Pulmonary artery endothelial cell (primary cell): ENCODE data around the gene TMTC2. TPM values are rescaled to one million over a fixed set of nuclear protein-coding genes. Genes with fewer than 3 reads are reported as not detected.

Experiments
- DNase-seq: peaks from one replicate; pipeline ENCODE4 v3.0.0-alpha.2; 2011; ENCODE audit warnings: low read depth, low spot score
- total RNA-seq: library from RNA; depleted of rRNA; stranded (reverse); fragments of >200 nt; gene quantifications from 2 replicates; pipeline ENCODE4 v1.2.3, GENCODE V29; 2014

TMTC2 gene
- total RNA-seq, 1 donor from 2014 or later: 3.6 TPM

DNA sequence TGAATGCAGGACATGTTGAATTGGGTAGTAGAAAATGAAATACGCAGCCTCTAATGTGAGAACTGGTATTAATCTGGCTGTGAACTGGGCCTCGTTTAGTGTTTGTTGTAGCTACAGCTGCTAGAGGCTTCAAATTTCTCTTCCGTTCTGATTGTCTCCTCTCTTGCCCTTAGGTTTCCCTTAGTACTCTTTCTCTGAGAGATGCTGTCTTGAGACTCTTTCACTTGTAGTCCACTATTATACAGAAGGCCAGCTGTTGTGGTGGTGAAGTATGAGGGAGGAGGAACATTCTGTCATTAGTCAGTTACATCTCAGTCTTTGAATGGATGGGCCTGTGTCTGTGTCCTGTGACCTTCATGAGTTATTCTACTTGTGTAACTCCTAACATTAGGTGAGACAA, 322.0 kb downstream of the TMTC2 start:
- DNase-seq: no peak

DNA sequence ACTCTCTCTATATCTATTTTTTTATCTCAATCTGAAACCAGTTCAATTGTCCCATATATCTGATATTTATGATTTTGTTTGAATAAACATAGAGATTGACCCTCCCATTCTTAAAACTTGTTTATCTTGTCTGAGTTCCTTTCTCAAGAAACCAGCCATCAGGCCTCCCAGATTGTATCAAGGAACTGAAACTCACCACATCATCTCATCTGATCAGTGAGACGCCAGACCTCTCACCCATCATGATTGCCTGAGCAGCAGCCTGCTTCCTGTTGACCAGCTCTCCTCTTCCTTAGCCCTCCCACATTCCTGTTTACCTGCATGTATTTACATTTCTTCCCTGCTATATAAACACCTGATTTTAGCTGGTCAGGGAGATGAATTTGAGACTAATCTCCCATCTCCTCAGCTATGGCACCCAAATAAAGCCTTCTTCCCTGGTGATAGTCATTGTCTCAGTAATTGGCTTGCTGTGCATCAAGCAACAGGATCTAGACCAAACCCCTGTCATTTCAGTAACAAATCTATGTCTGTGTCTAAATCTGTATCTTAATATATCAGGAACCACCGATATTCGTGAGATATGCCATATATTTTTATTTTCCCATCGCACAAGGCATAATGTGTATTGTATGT, 323.6 kb downstream of the TMTC2 start:
- DNase-seq: no peak

DNA sequence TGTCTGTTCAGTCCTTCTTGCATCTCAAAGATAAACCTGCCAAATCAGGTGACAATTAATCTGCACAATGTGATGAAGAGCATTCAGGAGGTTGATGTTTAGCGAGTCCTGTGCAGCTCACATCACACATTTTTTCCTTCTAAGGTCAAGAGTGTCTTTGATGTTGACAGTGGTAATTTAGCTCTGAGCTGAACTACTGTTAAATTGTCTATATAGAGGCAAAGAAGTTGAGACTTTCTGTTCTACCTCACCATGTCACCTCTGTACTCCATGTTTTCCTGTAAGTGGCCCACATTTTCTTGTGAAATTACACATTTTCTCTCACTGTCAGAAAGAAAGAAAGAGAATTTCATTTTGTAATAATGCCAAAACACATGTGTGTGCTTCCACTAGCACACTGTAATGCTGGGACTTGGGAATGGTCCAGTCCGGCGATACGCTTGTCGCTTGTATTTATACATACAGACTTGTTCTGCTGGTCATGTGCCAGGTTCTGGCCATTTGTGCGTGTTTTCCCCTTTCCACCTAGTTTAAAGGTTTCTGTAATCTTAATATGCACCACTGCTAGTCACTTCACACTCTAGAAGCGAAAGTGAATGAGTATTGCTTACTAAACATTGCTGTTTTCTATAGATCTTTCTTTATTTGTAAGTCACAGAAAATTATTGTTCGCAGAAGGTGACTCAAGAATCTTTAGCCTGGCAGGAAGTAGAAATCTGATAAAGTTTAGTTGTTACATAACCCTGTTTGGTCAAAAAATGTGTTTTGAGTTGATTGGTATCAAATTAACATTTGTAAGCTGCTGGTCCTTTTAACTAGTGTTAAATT, 328.9 kb downstream of the TMTC2 start:
- DNase-seq: no peak

DNA sequence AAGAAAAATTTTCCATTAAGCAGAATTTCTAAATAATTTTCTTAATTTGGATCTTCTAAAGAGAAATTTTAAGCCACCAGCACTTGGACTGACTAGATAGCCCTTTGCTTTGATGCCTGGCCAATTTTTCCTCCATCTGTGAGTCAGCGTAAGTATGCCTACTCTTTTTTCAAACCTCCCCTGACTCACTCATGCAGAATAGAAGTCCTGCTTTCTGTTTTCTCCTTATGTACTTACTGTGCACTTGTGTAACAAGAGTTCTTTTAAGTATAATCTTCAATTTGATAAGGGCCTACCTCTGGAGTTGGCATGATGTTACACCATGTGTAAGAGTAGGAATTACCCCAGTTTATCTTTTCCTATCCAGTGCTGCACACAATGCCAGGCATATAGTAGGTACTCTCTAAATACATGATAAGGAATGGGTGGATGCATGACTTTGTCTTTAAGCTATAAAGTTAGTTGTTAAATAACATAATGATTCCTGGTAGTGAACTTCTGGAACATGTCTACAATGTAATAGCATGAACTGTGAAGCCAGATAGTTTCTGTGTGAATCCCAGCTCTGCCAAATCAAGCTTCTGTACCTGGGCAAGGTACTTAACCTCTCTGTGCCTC, 329.6 kb downstream of the TMTC2 start:
- peak; percentile 55 for DNase-seq

DNA sequence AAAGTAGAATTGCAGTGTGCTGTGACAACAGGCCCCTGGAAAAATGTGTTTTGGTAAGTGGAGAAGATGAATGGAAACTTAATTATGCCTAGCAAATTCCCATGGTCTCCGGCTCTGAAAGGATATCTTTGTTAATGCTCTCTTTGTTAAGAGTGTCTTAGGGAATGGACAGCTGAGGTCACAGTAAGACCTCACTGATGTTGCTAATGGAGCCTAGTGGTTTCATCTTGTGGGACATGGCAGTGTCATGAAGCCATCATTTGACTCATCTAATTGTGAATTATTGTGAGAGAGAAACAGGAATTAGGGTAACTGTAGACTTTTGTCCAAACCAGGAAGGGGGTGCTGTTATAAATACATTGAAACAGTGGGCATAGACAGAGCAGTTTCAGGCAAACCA, 330.3 kb downstream of the TMTC2 start:
- DNase-seq: no peak

DNA sequence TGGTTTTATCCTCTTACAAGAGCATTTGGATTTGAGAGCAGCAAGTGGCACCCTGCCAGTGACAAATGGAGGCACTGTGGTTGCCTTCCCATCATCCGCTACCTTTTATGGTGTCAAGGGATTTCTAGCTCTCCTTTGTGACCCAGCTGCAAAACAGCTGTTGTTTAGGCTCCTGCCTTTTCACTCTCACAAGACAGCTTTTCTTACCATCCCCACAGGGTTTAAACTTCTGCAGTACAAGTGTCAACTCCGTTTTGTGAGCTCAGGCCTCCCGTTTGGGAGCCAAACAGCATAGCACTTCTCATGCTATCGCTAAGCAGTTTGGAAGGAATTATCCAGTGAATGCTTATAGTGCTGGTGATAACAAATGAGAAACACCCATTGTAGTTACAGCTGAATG, 331.4 kb downstream of the TMTC2 start:
- DNase-seq: no peak

DNA sequence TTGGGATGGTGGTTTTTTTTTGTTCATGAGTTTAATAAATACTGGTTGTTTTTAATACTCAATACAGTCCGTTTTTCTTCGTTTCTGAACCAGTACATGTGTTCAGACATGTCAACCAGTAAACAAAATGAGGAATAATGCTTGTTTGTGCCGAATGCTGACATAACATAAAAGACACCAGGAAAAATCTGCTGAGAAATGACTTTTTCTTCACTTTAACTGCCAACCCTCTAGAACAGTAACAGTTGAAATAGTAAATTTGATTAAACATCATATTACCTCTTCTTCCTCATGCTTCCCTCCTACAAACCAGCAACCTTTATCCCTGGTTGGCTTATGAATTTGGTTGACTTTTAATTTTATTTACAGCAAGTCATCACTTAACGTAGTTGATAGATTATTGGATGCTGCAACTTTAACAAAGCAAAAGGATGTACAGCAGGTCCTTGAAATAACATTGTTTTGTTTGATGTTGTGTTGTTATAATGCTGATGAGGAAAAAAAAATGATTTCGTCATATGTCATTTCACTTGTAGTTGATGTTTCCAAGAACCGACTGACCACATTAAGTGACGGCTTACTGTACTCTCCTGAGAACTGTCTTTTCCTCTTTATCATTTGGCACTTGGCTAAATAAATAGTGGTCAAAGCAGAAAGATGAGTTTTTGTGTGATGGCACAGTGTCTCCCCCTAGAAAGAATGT, 340.5 kb downstream of the TMTC2 start:
- no peak for DNase-seq

DNA sequence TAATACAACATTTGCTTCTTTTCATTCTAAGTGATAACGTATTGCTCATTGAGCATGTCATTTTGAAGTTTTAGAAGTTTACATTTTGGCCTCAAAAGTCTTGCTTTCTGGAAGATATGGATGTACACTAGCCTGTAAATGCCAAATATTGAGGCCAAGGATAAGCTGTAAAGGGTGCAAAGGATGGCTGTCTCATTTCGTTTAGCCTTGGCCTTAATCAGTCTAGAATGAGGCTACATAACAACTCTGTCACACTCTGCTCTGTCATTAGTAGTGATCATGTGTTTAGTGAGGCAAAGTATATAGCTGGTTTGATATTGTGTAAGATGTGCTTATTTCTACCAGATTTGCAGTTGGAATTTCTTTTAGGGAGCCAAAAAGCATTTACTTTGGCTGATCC, 344.5 kb downstream of the TMTC2 start:
- no peak for DNase-seq

DNA sequence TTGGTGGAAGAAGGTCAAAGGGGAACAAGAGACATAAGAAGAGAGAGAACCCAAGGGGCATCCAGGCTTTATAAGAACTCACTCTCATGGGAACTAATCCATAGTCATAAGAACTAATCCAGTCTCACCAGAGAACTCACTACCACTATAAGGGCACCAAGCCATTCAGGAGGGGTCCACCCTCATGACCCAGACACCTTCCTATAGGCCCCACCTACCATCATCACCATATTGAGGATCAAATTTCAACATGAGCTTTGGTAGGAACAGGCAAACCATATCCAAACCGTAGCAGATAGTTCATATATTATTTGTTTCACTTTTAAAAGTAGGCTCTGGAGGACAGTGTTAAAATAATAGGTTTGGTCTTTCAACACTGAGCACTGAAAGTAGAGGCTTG, 350.1 kb downstream of the TMTC2 start:
- no peak for DNase-seq

DNA sequence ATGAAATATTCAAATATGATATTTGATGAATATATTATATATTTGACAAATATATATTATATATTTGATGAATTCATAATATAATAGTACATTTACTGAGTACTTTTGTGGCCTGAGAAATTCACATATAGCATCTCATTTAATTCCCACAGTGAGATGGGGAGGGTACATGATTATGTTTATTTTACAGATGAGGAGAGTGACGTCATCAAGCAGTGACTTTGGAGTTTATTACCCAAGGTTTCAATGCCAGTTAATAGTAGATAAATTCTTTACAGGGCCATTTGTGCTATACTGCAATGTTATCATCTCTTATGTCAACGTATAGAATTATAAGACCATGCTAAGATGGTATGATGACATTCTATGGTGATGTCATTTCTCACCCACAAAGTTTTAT, 352.7 kb downstream of the TMTC2 start:
- no peak for DNase-seq

DNA sequence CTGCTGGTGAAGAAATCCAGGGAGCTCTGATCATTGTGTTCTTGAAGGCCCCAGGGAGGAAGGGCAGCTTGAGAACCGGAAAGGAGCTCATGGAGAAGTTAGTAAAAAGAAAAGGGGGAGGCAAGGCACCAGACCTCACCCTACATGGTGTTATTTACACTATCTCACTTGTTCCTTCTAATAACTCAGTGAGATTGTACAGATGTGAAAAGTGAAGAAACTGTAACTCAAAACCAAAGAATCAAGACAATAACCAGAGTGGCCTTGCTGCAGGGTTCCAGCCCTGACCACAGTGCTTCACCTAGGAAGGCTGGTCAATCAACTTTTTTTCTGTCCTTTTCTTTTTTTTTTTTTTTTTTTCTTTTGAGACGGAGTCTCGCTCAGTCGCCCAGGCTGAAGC, 353.6 kb downstream of the TMTC2 start:
- DNase-seq: no peak

DNA sequence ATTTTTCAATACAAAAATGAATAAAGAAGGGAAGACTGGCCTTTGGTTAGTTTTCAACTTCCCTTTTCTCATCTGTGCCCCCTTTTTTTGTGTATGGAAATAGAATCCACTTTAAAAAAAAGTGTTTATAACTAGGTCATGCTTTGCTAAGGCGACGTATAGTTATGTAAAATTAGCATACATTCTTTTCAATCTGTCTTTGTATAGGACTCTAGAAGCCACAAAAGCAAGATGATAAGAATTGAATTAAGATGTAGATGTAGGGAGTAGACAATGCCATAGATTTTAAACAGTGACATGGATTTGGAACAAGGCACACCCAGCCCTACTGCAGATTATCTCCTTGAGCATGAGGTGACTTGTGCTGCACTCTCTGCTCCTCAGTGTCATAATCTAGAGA, 354.3 kb downstream of the TMTC2 start:
- no peak for DNase-seq

DNA sequence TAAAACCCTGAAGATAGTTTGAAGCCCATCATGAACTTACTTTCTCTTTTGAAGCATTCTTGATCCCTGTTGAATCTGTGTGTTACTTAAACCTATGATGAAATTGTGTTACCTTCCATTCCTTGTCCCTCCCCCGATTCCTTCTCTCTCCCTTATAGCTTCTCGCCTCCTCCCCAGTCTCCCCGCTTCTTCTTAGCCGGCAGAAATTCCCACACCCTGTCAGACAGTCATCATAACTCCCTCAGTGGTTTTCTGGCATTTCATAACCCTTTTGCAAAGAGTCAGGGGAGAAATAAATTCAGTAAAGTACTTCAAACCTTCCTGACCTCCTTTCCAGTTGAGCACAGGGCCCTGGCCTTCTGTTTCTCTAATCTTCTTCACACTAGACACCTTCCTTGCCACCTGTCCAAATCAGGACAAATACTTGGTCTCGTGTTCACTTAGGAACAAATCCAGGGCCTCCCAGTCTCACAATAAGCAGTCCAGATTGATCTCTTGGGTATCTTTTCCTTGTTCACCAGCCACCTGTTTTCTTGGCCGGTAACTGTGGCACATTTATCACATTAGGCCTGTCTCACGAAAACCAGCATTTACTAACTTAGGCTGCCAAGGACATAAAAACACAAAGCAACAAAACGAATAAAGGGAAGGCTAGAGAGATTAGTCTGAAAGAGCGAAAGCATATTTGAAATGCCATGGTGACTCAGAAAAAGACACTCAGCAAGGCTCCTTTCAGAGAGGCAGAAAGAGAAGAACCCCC, 355.9 kb downstream of the TMTC2 start:
- no peak for DNase-seq

DNA sequence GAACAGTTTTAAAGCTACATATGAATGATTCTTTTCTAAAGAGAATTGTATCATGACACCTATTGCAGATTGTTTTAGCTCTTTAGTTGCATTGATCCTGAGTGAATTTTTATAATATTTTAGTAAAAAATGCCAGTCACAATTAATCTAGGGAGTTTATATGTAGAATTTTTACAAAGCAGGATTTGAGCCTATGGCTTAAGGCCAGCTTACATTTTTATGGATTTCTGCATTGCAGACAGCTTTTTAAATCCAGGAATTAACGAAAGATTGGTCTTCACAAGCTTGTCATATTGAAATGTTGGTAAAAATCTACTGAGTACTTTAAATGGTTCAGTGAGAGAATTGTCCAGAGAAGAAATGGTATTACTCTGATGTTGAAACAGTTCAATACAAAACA, 358.0 kb downstream of the TMTC2 start:
- DNase-seq: no peak

DNA sequence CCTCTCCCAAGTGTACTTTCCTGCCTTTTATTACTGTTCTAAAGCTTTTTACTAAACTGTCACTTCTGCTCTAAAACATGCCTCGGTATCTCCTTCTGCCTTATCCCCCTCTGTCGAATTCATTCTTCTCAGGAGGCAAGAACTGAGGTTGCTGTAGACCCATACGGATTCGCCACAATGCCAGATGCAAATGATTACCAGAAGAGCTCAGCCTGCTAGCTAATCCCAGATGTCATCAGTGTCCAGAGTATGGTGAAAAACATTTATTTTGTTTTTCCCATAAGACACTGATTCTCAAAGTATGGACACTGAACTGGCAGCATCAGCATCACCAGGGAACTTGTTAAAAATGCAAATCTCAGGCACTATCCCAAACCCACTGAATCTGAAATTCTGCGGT, 359.3 kb downstream of the TMTC2 start:
- no peak for DNase-seq

DNA sequence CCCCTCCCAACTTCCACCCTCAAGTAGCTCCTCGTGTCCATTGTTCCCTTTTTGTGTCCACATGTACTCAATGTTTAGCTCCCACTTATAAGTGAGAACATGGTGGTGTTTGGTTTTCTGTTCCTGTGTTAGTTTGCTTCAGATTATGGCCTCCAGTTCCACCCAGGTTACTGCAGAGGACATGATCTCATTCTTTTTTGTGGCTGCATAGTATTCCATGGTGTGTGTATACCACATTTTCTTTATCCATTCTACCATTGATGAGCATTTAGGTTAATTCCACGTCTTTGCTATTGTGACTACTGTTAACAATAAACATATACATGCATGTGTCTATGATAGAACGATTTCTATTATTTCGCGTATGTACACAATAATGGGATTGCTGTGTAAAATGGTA, 362.6 kb downstream of the TMTC2 start:
- DNase-seq: no peak

DNA sequence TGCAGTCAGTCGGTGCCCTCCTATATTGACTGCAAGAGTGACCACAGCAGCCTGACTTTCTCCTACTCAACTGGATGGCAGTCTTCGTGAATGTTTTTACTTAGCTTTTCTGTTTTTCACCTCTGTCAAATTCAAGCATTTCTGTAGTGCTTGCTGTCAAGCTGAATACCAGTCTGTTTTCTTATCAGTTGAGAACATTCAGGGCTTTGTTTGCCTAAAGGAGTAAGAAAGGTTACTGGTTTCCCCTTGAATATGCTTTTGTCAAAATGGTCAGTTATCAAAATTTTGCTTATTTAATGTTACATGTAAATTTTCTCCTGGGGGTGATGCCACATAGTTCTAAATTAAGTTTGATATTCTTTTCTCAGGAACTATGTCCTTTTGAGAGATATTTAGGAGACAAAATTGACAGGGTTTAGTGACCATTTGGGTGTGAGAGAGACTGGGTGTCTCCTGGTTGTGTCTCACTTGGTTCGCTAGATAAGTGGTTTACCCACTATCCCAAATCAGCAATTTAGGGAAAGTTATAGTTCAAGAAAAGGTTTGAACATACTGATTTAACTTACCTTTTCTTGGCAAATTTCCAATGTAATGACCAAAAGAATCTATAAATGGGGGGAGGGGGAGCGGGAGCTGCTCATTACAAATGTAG, 366.3 kb downstream of the TMTC2 start:
- no peak for DNase-seq

DNA sequence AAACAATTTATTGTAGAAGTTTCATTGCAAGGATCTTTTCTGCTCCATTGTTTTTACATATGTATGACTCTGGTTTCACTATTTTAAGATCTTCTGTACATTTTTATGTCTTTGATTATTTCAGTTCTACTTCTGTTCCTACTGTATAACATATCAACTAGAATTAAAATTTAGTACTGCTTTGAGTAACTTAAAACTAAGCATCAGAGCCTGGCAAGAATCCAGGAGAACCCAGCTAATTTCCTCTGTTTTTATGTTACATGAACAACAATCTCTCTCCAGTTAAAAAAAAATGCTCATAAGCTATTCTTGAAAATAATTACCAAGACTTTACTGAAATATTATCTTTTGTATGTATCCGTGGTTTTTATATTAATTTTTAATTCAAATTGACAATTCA, 370.7 kb downstream of the TMTC2 start:
- peak; percentile 0 for DNase-seq

DNA sequence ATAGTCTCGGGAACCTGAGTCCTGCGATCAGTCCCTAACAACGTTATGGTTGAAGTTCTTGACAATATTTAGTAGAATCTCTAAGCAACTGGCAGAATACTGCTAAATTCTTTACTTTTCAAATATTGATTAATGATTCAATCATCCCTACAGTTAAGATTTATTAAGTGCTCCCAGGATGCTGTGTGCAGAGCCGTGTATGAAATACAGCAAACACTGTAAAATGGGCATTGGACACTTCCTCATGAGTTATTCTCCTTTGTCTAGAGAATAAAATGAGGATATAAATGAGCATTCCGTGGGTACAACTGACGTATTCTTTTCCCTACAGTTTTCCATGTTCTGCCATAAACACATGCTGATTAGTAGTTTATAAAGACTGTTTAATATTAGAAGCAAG, 372.4 kb downstream of the TMTC2 start:
- no peak for DNase-seq

DNA sequence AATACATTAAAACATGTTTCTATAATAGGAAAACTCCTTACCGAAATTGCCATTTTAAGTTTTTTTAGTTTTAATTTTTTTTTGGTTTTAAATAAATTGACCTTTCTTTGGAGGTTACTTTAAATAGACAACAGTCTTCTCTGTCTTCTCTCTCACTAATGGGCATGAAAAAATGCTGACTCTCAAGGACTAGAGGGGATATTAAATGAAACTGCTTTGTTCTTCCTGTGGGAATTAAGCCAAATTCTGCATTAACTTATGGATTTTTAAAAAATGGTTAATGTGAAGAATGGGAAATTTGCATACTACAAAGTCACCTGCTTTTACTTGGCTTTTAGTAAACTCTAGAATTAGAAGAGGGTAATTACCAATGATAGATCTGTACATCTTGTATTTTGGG, 378.9 kb downstream of the TMTC2 start:
- DNase-seq: no peak

DNA sequence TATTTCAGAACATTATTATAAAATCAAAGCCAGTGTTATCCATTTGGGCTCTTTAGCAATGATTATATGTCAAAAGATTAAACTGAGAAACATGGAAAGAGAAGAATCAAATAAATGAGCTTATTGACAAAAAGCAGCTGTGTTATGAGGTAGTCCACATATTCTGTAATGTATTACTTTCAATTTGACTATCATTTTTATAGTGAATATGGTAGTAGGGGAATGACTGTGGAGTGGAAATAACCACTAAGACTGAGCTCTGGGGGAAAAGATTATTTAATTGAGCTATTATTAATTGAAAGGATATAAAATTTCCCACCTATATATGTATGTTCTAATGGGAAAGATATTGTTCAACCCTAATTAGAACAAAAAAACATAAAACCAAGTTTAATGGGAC, 381.3 kb downstream of the TMTC2 start:
- DNase-seq: no peak
